NCI-H345 treated with DMSO at 0.1 percent for 48 hours (cell line): ENCODE data around the gene HLA-DRA.
"Not testable (repeated sequence)": the region's sequence is repeated elsewhere in the genome, so short reads cannot be mapped to it uniquely, and the experiment has no call there.

ENCODE experiments used
- DNase-seq: peaks from one replicate; lab custom pipeline; 2025; ENCODE audit not compliant: unreplicated experiment; lab: John Stamatoyannopoulos, UW

HLA-DRA gene

DNA sequence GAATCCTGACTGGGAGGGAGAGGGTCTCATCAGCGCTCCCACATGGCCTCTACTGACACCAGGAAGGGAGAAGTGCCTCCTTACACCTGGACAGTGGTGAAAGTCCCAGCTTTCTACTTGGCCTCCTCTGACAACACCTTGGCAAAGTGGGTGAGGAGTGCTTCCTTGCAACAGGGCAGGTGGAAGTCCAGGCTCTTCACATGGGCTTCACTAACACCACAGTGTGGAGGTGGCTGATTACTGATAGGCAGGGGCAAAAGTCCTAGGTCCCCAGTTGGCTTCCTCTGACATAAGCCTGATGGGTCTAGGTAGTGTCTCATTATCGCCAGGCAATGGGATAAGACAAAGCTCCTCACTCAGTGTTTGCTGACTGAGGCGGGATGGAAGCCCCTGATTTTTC lies 9.5 kb upstream of the HLA-DRA start:
- no peak for DNase-seq

DNA sequence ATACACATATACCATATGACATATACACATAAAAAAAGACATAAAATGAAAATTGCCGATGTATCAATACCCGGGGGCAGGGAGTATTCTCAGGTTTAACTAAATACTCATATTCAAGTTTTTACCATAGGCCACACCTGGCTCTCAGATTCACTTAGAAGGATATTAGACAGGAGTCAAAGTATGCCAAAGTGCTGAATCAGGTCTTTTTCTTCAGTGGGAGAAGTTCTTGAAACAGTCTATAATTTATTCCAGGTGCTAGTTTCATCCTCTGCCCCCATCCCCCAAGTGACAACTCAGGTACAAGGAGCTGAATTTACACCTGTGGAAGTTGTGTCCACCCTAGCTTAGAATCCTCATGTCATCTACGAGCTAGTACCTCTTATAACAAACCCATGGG lies 8.5 kb upstream of the HLA-DRA start:
- no peak for DNase-seq

DNA sequence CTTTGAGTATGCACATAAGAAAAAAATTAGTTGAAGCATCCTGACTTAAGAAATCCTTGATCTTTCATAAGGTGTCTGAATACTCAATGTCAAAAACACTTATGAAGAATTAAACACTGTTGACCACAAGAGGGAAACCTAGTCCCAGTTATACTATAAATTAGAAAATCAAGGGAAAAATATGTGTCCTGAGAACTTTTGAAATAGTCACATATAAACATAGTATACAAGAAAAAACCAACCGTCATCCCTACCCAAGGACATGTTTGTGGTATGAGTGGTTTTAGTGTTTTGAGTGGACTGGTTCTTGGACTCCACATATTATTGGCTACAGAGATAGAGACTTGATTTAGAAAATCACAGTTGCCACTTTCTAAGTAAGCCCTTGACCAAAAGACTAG lies 7.6 kb upstream of the HLA-DRA start:
- no peak for DNase-seq

DNA sequence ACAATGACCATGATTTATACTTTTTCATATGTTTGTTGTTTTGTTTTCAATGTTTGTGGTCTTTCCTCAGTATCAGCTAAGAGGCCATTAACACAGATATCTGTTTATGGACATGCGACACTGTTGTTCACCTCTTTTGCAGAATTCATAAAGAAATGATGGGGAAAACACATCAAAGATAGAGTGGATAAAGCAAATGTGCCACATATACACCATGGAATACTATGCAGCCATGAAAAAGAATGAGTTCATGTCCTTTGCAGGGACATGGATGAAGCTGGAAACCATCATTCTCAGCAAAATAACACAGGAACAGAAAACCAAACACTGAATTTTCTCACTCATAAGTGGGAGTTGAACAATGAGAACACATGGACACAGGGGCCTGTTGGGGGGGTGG lies 5.7 kb upstream of the HLA-DRA start:
- not testable (repeated sequence) for DNase-seq

DNA sequence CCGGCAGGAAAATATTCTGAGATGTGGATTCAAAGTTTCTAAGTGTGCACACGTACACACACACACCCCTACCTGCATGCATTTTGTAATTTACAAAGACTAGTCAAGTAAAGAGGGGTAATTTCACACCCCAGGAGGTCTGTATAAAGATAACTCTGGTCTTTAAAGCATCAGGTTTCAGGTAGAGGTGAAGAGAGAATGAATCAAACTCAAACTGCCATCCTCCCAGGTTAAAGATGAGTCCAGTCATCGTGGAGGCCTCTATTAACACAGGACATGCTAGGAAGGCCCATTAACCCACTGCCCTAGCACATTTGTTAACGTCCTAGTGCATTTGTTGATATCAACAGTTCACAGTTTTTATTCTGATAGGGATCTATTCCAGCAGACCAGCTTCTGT lies 3.5 kb upstream of the HLA-DRA start:
- DNase-seq, result no peak

DNA sequence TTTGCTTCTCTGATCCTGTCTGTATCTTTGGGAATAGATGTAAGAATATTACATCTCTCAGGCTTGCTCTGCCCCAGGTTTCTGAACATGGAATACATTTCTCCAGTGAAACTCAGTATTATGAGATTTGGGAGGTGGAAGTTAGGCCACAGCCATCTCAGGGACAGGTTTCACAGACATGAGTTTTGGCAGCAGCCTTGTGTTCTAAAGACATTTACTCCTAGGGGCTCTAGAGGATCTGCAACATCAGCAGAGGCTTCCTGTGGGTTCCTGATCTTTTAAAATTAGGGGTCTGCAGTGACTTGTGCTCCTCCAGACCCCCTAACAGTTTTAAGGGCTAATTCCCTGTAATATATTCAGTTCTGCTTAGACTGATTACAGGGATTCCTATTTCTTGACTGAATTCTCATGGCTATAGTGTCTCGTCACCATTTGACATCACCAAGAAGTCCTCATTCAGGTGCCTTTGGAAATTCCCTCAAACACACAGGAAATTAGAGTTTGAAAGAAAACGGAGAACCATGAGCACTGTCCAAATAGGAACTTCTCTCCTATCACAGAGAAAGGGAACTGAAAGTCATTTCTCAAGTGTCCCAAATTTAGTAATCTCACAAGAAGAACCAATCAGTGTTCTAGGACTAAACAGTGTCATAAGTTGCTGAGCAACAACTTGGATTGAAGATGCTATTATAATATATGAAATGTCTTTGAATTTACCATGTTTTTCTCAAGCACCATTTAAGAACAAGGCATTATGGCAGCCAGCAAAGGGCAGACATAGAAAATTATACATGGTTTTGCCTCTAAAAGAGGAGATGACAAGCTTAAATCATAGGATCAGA lies 2.5 kb upstream of the HLA-DRA start:
- no peak for DNase-seq

DNA sequence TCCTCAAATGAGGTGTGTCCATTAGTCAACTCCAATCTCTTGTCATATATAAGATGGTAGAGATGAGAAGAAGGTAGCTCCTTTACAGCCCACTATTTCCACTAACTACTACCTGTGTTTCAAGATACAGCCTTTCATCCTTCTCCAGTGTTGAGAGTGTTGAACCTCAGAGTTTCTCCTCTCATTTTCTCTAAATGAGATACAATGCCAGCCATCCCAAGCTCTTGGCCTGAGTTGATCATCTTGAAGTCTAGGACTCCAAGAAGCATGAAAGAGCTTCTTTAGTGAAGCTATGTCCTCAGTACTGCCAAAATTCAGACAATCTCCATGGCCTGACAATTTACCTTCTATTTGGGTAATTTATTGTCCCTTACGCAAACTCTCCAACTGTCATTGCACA lies 548 bp upstream of the HLA-DRA start:
- DNase-seq, result no peak

DNA sequence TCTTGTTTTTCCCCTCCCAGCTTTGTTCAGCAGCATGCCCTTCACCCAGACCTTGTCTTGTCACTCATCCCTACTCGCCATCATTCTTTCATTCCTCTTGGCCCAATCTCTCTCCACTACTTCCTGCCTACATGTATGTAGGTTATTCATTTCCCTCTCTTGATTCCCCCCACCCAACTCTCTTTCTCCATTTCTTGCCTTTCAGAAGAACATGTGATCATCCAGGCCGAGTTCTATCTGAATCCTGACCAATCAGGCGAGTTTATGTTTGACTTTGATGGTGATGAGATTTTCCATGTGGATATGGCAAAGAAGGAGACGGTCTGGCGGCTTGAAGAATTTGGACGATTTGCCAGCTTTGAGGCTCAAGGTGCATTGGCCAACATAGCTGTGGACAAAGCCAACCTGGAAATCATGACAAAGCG lies 2.6 kb downstream of the HLA-DRA start:
- no peak for DNase-seq

DNA sequence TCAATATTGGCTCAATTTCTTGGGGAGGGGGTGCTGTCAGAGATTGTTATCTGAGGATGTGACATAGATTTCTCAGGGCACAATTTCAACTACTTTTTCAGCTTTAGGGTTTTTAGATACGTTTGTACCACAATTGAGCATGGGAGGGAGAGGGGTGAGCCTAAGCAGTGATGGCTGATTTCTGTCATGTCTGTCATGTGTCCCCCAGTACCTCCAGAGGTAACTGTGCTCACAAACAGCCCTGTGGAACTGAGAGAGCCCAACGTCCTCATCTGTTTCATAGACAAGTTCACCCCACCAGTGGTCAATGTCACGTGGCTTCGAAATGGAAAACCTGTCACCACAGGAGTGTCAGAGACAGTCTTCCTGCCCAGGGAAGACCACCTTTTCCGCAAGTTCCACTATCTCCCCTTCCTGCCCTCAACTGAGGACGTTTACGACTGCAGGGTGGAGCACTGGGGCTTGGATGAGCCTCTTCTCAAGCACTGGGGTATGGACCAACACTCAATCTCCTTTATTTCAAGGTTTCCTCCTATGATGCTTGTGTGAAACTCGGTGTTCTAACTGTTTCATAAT lies 3.4 kb downstream of the HLA-DRA start:
- no peak for DNase-seq

DNA sequence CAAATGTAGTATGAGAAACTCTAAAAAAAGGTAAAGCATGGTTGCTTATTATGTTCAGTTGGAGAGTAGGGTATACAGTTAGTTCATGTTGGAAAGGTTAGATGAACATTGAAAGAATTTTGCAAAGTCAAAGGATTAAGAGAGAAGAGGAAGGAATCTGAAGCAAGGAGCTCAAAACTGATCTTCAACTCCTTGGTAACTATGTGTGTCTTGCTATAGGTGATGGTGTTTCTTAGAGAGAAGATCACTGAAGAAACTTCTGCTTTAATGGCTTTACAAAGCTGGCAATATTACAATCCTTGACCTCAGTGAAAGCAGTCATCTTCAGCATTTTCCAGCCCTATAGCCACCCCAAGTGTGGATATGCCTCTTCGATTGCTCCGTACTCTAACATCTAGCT lies 4.7 kb downstream of the HLA-DRA start:
- DNase-seq, result no peak

DNA sequence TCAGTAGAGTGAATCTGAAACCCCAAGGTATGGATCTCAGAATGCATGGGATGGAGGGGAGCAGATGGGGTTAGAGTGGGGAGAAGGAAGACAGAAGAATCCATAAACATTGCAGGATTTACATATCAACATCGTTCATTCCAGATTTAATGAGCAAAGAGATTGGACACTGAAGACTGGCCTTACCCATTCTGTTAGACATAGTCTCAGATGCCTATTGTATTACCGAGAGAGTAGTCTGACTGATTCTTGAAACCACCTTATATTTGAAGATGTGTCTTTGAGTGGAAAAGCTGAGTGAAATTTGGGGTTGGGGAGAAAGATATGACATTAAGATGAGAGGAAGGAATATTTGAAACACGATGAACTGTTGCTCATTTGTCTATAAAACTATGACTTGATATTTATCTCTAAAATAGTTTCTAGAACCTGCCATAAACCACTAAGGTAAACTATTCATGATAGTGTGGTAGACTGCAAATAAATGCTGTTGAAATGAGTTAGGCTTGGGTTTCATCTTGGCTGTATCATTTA lies 5.7 kb downstream of the HLA-DRA start:
- no peak for DNase-seq

DNA sequence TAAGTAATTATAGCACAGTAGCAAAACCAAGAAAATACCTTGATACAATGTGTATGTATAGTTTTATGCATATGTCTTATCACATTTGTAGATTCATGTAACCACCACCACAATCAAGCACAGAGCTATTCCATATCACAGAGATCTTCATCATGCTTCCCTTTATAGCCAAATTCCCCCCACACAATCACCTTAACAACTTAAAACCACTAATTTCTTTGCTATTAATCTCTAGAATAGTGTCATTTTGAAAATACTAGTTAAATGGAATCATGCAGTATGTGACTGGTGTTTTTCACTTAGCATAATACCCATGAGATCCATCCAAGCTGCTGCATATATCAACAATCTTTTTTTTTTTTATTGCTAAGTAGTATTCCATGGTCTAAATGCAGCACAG lies 8.2 kb downstream of the HLA-DRA start:
- DNase-seq, result no peak

DNA sequence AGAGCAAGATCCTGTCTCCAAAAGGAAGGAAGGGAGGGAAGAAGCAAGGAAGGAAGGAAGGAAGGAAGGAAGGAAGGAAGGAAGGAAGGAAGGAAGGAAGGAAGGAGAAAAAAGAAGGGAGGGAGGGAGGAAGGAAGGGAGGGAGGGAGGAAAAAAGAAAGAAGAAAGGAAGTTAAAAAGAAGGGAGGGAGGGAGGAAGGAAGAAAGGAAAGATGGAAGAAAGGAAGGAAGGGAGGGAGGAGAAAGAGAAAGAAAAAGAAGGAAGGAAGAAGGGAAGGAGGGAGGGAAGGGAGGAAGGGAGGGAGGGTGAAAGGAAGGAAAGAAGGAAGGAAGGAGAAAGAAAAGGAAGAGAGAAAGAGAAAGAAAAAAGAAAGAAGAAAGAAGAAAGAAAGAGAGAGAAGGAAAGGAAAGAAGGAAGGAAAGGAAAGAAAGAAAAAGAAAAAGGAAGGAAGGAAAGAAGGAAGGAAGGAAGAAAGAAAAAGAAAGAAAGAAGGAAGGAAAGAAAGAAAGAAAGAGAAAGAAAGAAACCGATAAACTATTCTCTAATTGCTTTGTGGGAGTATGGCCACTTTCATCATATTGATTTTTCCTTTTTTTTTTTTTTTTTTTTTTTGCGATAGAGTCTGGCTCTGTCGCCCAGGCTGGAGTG lies 9.5 kb downstream of the HLA-DRA start:
- no peak for DNase-seq

DNA sequence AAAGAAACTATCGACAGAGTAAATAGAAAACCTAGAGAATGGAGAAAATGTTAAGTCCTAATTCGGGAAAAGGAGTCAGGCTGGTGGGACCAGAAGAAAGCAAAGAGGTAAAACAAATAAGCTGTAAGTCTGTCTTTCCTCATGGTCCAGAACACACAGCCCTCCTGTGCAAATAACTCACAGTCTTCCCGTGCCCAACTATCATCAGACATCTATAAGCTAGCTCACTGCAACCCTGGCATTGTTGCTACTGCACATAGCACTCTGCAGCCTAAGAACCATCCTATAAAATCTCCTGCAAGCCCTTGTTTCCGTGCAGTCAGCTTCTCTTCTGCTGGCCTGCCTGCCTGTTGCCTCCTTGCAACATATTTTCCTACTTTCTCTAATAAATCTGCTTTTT lies 17.4 kb downstream of the HLA-DRA start:
- DNase-seq, result no peak

DNA sequence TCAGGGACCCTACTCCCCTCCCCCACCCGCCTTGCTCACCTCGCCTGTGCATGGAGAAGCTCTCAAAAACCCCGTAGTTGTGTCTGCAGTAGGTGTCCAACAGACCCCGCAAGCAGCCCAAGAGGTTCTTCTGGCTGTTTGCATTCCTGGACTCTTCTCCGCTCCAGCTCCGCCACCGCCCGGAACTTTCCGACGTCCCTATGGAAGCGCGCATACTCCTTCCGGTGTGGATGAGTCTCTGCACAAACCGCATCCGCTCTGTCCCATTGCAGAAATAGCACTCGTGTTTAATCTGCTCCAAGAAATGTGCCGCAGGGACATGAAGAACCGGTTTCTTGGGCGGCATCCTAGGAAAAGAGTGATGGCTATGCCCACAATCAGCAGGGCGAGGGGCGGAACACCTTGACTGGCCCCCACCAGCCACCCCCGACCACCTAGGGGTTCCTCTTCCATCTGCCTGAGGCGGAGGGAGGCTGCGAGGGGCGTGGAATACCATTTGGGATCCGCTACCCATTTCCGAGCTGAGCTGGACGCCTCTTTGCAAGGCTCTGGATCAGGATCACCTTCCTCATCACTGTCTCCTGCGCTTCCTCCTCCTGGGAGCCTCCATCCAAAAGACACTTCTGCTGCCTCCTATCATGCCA lies 20.2 kb downstream of the HLA-DRA start:
- DNase-seq, result no peak

DNA sequence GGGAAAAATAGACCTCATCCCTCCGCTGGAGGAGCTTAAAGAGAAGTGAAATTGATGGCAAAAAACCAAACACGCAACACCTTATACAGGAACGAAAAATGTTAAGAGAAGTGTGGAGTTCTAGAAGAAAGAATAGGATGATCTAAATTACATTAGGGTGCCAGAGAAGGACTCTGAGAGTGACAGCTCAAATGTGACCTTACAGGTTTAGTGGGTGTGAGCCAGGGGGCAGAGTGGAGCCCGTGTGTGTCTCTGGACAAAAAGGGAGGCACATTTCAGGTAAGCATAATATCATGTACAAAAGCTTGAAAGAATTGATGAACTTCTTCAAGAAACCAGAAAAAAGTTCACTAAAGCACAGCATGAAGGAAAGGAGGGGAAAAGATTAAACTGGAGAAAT lies 20.8 kb downstream of the HLA-DRA start:
- DNase-seq, result no peak

DNA sequence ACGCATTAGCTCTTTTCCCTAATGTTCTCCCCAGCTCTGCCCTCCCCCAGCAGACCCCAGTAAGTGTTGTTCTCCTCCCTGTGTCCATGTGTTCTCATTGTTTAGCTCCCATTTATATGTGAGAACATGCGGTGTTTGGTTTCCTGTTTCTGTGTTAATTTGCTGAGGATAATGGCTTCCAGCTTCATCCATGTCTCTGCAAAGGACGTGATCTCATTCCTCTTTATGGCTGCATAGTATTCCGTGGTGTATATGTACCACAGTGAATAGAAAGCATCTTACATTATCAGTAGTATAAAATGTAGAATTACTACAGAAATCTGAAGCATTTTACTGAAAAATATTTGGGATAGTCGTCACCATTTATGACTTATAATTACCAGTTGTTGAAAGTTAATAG lies 21.8 kb downstream of the HLA-DRA start:
- DNase-seq, result no peak

DNA sequence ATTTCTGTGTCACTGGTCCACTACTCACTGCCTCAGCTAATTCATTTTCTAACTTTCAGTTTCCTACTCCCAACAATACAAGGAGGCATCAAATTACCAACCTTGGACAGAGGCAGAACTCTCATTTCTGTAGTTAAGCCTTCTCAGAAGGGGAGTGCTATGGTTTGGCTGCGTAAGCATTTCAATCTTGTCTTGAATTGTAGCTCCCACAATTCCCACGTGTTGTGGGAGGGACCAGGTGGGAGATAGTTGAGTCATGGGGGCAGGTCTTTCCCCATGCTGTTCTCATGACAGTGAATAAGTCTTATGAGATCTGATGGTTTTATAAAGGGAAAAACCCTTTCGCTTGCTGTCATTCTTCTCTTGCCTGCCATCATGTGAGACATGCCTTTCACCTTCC lies 22.9 kb downstream of the HLA-DRA start:
- DNase-seq, result no peak

DNA sequence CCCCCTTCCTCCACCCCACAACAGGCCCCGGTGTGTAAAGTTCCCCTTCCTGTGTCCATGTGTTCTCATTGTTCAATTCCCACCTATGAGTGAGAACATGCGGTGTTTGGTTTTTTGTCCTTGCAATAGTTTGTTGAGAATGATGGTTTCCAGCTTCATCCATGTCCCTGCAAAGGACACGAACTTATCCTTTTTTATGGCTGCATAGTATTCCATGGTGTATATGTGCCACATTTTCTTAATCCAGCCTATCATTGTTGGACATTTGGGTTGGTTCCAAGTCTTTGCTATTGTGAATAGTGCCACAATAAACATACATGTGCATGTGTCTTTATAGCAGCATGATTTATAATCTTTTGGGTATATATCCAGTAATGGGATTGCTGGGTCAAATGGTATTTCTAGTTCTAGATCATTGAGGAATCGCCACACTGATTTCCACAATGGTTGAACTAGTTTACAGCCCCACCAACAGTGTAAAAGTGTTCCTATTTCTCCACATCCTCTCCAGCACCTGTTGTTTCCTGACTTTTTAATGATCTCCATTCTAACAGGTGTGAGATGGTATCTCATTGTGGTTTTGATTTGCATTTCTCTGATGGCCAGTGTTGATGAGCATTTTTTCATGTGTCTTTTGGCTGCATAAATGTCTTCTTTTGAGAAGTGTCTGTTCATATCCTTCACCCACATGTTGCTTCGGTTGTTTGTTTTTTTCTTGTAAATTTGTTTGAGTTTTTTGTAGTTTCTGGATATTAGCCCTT lies 28.2 kb downstream of the HLA-DRA start:
- DNase-seq, result not testable (repeated sequence)

DNA sequence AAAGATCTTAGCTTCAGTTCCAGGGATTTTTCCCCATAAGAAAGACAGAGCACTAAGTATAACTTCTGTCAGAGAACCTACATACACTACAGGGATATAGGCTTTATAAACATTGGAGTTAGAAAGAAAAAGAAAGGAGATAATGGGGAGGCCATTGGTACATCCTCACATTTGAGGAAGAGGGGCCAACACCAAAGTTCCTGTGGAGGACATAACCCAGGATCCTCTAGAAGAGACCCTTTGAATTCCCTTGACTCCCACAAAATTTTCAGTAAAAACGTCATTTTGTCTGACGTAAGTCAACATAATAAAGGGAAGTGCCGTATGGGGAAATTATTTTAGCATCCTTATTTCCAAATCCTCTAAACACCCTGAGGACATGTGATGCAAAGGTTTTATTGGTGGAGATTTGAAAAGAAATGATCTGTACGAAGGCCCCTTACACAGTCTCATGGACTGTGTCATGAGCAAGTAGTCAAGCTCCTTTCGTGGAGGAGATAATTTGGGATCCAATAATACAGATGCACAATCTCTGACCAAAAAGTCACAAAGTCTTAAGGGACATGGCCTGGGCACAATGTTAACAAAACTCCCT lies 33.2 kb downstream of the HLA-DRA start:
- no peak for DNase-seq
